Bone marrow (tissue), 2 donors: ENCODE results near the gene GPBAR1.

Source experiments
- DNase-seq, 2 donors: peaks; one replicate each; lab custom pipeline; 2025; lab: John Stamatoyannopoulos, UW

GPBAR1 gene

GRCh38 chr2:218260742-218261422, at the start of gene GPBAR1:
GPBAR1 (plus strand) TSS chr2:218261015; CDS start chr2:218262725, 1,710 bp downstream.
- no peak for DNase-seq

GRCh38 chr2:218214116-218214515, 46.7 kb upstream of the GPBAR1 start:
- DNase-seq: no peak

GRCh38 chr2:218216336-218216673, 44.5 kb upstream of the GPBAR1 start:
- DNase-seq: no peak

GRCh38 chr2:218216674-218217359, 44.0 kb upstream of the GPBAR1 start, which contains the start of gene ARPC2:
ARPC2 (plus strand) TSS chr2:218217189; CDS start chr2:218217471, 282 bp downstream.
- DNase-seq: peak; percentile 89 to 93

- DNase-seq: peak; percentile 42 to 69
Measured at GRCh38 chr2:218217360-218218267, 43.2 kb upstream of the GPBAR1 start.

GRCh38 chr2:218218268-218219185, 42.3 kb upstream of the GPBAR1 start:
- peak in 1 of 2 donors; percentile 75 for DNase-seq

- DNase-seq: no peak
Measured at GRCh38 chr2:218219934-218220333, 40.9 kb upstream of the GPBAR1 start.

GRCh38 chr2:218221000-218221399, 39.8 kb upstream of the GPBAR1 start:
- no peak for DNase-seq

GRCh38 chr2:218223046-218223445, 37.8 kb upstream of the GPBAR1 start:
- DNase-seq: no peak

GRCh38 chr2:218224186-218224585, 36.6 kb upstream of the GPBAR1 start:
- DNase-seq: no peak

- DNase-seq: no peak
Measured at GRCh38 chr2:218226903-218227302, 33.9 kb upstream of the GPBAR1 start.

GRCh38 chr2:218228366-218229090, 32.3 kb upstream of the GPBAR1 start:
- DNase-seq: no peak

- peak in 1 of 2 donors; percentile 67 for DNase-seq
Measured at GRCh38 chr2:218229239-218229638, 31.6 kb upstream of the GPBAR1 start.

GRCh38 chr2:218229851-218230250, 31.0 kb upstream of the GPBAR1 start:
- no peak for DNase-seq

GRCh38 chr2:218230882-218231281, 29.9 kb upstream of the GPBAR1 start:
- no peak for DNase-seq

- no peak for DNase-seq
Measured at GRCh38 chr2:218233543-218233942, 27.3 kb upstream of the GPBAR1 start.

GRCh38 chr2:218234521-218234920, 26.3 kb upstream of the GPBAR1 start:
- no peak for DNase-seq

GRCh38 chr2:218235017-218235416, 25.8 kb upstream of the GPBAR1 start:
- DNase-seq: no peak

GRCh38 chr2:218236829-218237228, 24.0 kb upstream of the GPBAR1 start:
- no peak for DNase-seq

- no peak for DNase-seq
Measured at GRCh38 chr2:218238887-218239286, 21.9 kb upstream of the GPBAR1 start.

GRCh38 chr2:218244204-218244603, 16.6 kb upstream of the GPBAR1 start:
- no peak for DNase-seq
